Mesenchymal stem cell (in vitro differentiated cells and primary cell): Measurements from ENCODE around the gene EFNA5.

Experiments
- DNase-seq: peaks from one replicate; pipeline ENCODE4 v3.0.0-alpha.2; 2013
- H2AFZ ChIP-seq: one replicate; pipeline ENCODE4 v1.6.1; 2013; ENCODE audit warnings: low read depth, mild to moderate bottlenecking, control low read depth, inconsistent platforms, low read length, moderate library complexity
- H2AK5ac ChIP-seq: 2 replicates; pipeline ENCODE4 v1.6.1; 2013; ENCODE audit warnings: low read length, moderate library complexity, mild to moderate bottlenecking, inconsistent platforms; ENCODE audit not compliant: severe bottlenecking
- H2BK120ac ChIP-seq: one replicate; pipeline ENCODE4 v1.6.1; 2013; ENCODE audit warnings: low read depth, mild to moderate bottlenecking, inconsistent platforms, low read length, moderate library complexity
- H2BK12ac ChIP-seq, 2 experiments: one replicate each; pipeline ENCODE4 v1.6.1; 2013; ENCODE audit warnings: inconsistent platforms in 2 of 2, low read length in 2 of 2, mild to moderate bottlenecking in 2 of 2, moderate library complexity in 2 of 2, control low read depth in 1 of 2
- H2BK15ac ChIP-seq: one replicate; pipeline ENCODE4 v1.6.1; 2013; ENCODE audit warnings: mild to moderate bottlenecking, low read depth, inconsistent platforms; ENCODE audit not compliant: poor library complexity, severe bottlenecking
- H2BK5ac ChIP-seq: 2 replicates; pipeline ENCODE4 v1.6.1; 2013; ENCODE audit warnings: low read depth, mild to moderate bottlenecking, low read length, control low read depth, inconsistent platforms; ENCODE audit not compliant: poor library complexity, severe bottlenecking
- H3K14ac ChIP-seq, 2 experiments: one replicate each; pipeline ENCODE4 v1.6.1; 2013; ENCODE audit warnings: inconsistent platforms in 2 of 2, low read length in 2 of 2, control low read depth in 1 of 2, mild to moderate bottlenecking in 1 of 2, moderate library complexity in 1 of 2
- H3K18ac ChIP-seq, 2 experiments: one replicate each; pipeline ENCODE4 v1.6.1; 2013; ENCODE audit warnings: inconsistent platforms in 2 of 2, low read length in 2 of 2, control low read depth in 1 of 2, low read depth in 1 of 2, mild to moderate bottlenecking in 1 of 2
- H3K23ac ChIP-seq, 2 experiments: one replicate each; pipeline ENCODE4 v1.6.1; 2013; ENCODE audit warnings: inconsistent platforms in 2 of 2, low read length in 2 of 2, mild to moderate bottlenecking in 2 of 2, moderate library complexity in 2 of 2, control low read depth in 1 of 2
- H3K27ac ChIP-seq: 2 replicates; pipeline ENCODE4 v1.5.1; 2013; ENCODE audit warnings: mild to moderate bottlenecking, moderate library complexity, low read length, control low read depth, inconsistent platforms; ENCODE audit not compliant: poor library complexity, severe bottlenecking
- H3K27me3 ChIP-seq, 2 experiments: 2 replicates each; pipeline versions ENCODE4 v1.6.1 to v1.7.0; 2013; ENCODE audit warnings: low read length in 2 of 2, mild to moderate bottlenecking in 2 of 2, moderate library complexity in 2 of 2, control low read depth in 1 of 2, inconsistent platforms in 1 of 2; ENCODE audit not compliant: control insufficient read depth in 1 of 2, insufficient read depth in 1 of 2
- H3K36me3 ChIP-seq, 2 experiments: 2 replicates each; pipeline versions ENCODE4 v1.6.1 to v1.7.0; 2013; ENCODE audit warnings: low read length in 2 of 2, control low read depth in 1 of 2, inconsistent platforms in 1 of 2, low read depth in 1 of 2, mild to moderate bottlenecking in 1 of 2; ENCODE audit not compliant: insufficient read depth in 2 of 2, control insufficient read depth in 1 of 2
- H3K4ac ChIP-seq, 2 experiments: one replicate each; pipeline ENCODE4 v1.6.1; 2013; ENCODE audit warnings: inconsistent platforms in 2 of 2, low read length in 2 of 2, mild to moderate bottlenecking in 2 of 2, moderate library complexity in 2 of 2, control low read depth in 1 of 2, low read depth in 1 of 2
- H3K4me1 ChIP-seq: 2 replicates; pipeline ENCODE4 v1.6.1; 2013; ENCODE audit warnings: low read depth, low read length, control low read depth; ENCODE audit not compliant: control insufficient read depth, insufficient read depth
- H3K4me2 ChIP-seq: 2 replicates; pipeline ENCODE4 v1.6.1; 2013; ENCODE audit warnings: low read length, mild to moderate bottlenecking, inconsistent platforms; ENCODE audit not compliant: poor library complexity, severe bottlenecking
- H3K4me3 ChIP-seq, 2 experiments: 2 replicates each; pipeline versions ENCODE4 v1.5.1 to v1.7.0; 2013; ENCODE audit warnings: low read length in 2 of 2, mild to moderate bottlenecking in 2 of 2, control low read depth in 1 of 2, low read depth in 1 of 2; ENCODE audit not compliant: insufficient read depth in 1 of 2
- H3K79me1 ChIP-seq: replicated peaks from 2 replicates; pipeline ENCODE4 v1.6.1; 2013; ENCODE audit warnings: mild to moderate bottlenecking, control low read depth, low read length, inconsistent platforms; ENCODE audit not compliant: poor library complexity, severe bottlenecking
- H3K9ac ChIP-seq: 2 replicates; pipeline ENCODE4 v1.7.0; 2013; ENCODE audit warnings: mild to moderate bottlenecking, low read length, moderate library complexity
- H3K9me3 ChIP-seq: 2 replicates; pipeline ENCODE4 v1.7.0; 2013; ENCODE audit warnings: mild to moderate bottlenecking, low read length; ENCODE audit not compliant: control insufficient read depth
- H4K8ac ChIP-seq: one replicate; pipeline ENCODE4 v1.6.1; 2013; ENCODE audit warnings: inconsistent platforms, mild to moderate bottlenecking, low read length, moderate library complexity
- H4K91ac ChIP-seq: one replicate; pipeline ENCODE4 v1.6.1; 2013; ENCODE audit warnings: mild to moderate bottlenecking, low read length, inconsistent platforms
- WGBS: methylation state at CpG from one replicate; pipeline ENCODE4 v1.1.7; 2013; ENCODE audit warnings: mixed read lengths; 5-methylcytosine and 5-hydroxymethylcytosine counted together

The EFNA5 gene

GRCh38 chr5:107469064-107469463 lies 201.7 kb downstream of the EFNA5 start:
- Histone ChIP-seq H3K9ac (no peak overlapping the region), H2AK5ac (peak overlapping the region; percentile 62), H2BK5ac (peak overlapping the region; percentile 54), H3K4ac (no peak overlapping the region), H3K14ac (no peak overlapping the region), H2BK15ac (no peak overlapping the region), H2AFZ (no peak overlapping the region), H3K4me1 (peaks cover 15% of the 10 kb centered on the region), H2BK120ac (no peak overlapping the region), H3K27ac (peak overlapping the region; percentile 82), H3K18ac (peak overlapping the region; percentile 20 to 54), H3K79me1 (peaks cover 10% of the 10 kb centered on the region), H4K8ac (no peak overlapping the region), H3K36me3 (no peaks in the 10 kb centered on the region), H3K4me2 (no peak overlapping the region), H3K4me3 (no peak overlapping the region), H3K27me3 (no peaks in the 10 kb centered on the region), H4K91ac (no peak overlapping the region), H3K23ac (no peak overlapping the region), H3K9me3 (no peaks in the 10 kb centered on the region), H2BK12ac (no peak overlapping the region)
- DNase-seq = no peak
- 62% methylated on average over 2 of the region's 2 CpGs for WGBS

DNA sequence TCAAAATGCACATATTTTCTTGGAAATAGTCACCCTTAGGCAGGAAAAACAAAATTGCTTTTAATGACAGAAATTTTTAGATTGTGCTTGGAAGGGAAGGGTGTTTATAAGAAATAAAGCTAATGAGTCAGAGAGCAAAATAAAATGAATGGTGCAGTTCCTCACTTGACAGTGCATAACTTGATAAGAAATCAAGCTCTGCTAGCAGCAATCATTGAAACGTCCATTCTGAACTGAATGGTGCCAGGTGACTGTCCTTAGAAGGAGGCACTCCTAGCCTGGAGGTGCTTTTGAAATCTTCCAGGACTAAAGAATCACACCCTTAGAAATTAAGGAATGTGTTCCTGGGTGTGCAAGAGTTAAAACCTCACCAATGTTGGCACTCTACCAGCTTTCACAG lies 202.5 kb downstream of the EFNA5 start:
- H3K14ac ChIP-seq = no peak overlapping the region
- no peak overlapping the region for H3K23ac ChIP-seq
- peaks cover 16% of the 10 kb centered on the region for H3K4me1 ChIP-seq
- no peak overlapping the region for H3K9ac ChIP-seq
- H4K8ac ChIP-seq = no peak overlapping the region
- no peak overlapping the region for H2BK5ac ChIP-seq
- no peak overlapping the region for H2AFZ ChIP-seq
- H3K27me3 ChIP-seq = no peaks in the 10 kb centered on the region
- no peak overlapping the region for H3K4ac ChIP-seq
- peaks cover 7% of the 10 kb centered on the region for H3K79me1 ChIP-seq
- H2BK120ac ChIP-seq = no peak overlapping the region
- H3K4me2 ChIP-seq = no peak overlapping the region
- H2BK15ac ChIP-seq = no peak overlapping the region
- no peak overlapping the region for H3K18ac ChIP-seq
- H3K9me3 ChIP-seq = no peaks in the 10 kb centered on the region
- no peak overlapping the region for H2BK12ac ChIP-seq
- DNase-seq = no peak
- WGBS = 29% methylated on average over 1 of the region's 1 CpG
- H3K27ac ChIP-seq = peak overlapping the region; percentile 61
- no peaks in the 10 kb centered on the region for H3K36me3 ChIP-seq
- H4K91ac ChIP-seq = no peak overlapping the region
- H3K4me3 ChIP-seq = no peak overlapping the region
- H2AK5ac ChIP-seq = peak overlapping the region; percentile 86

GRCh38 chr5:107467137-107467932 lies 203.4 kb downstream of the EFNA5 start:
- H4K8ac ChIP-seq = no peak overlapping the region
- no peak overlapping the region for H2BK12ac ChIP-seq
- H2AFZ ChIP-seq = no peak overlapping the region
- H3K4me1 ChIP-seq = peaks cover 18% of the 10 kb centered on the region
- no peaks in the 10 kb centered on the region for H3K27me3 ChIP-seq
- no peak overlapping the region for H4K91ac ChIP-seq
- H3K14ac ChIP-seq = no peak overlapping the region
- no peak overlapping the region for H3K18ac ChIP-seq
- H3K4me3 ChIP-seq = no peak overlapping the region
- no peaks in the 10 kb centered on the region for H3K9me3 ChIP-seq
- WGBS = 88% methylated on average over 5 of the region's 5 CpGs
- no peak overlapping the region for H3K4me2 ChIP-seq
- H3K27ac ChIP-seq = peak overlapping the region; percentile 34
- H3K79me1 ChIP-seq = peaks cover 2% of the 10 kb centered on the region
- no peak for DNase-seq
- H3K23ac ChIP-seq = no peak overlapping the region
- H3K36me3 ChIP-seq = no peaks in the 10 kb centered on the region
- no peak overlapping the region for H3K4ac ChIP-seq
- H2BK15ac ChIP-seq = no peak overlapping the region
- H2BK5ac ChIP-seq = no peak overlapping the region
- peak overlapping the region; percentile 54 for H2AK5ac ChIP-seq
- no peak overlapping the region for H2BK120ac ChIP-seq
- H3K9ac ChIP-seq = no peak overlapping the region

GRCh38 chr5:107466233-107466769 lies 204.4 kb downstream of the EFNA5 start:
- Histone ChIP-seq H3K36me3 (no peaks in the 10 kb centered on the region), H3K18ac (no peak overlapping the region), H2BK15ac (no peak overlapping the region), H3K4ac (peak overlapping the region in 1 of 2 experiments; percentile 76), H2AK5ac (peak overlapping the region; percentile 92), H3K14ac (no peak overlapping the region), H3K4me2 (no peak overlapping the region), H3K4me1 (peaks cover 18% of the 10 kb centered on the region), H3K4me3 (no peak overlapping the region), H2BK5ac (peak overlapping the region; percentile 73), H2BK120ac (no peak overlapping the region), H4K91ac (no peak overlapping the region), H3K23ac (no peak overlapping the region), H2AFZ (peak overlapping the region; percentile 19), H3K27me3 (no peaks in the 10 kb centered on the region), H2BK12ac (peak overlapping the region in 1 of 2 experiments; percentile 48), H3K9ac (no peak overlapping the region), H3K9me3 (no peaks in the 10 kb centered on the region), H4K8ac (no peak overlapping the region), H3K79me1 (peaks cover 2% of the 10 kb centered on the region), H3K27ac (peak overlapping the region; percentile 93)
- DNase-seq = peak; percentile 66
- 31% methylated on average over 10 of the region's 10 CpGs for WGBS
